SK-N-MC (cell line): ENCODE measurements around the gene LGALS16.

Source experiments
- EZH2 ChIP-seq: fragments of 200-600 bp; sonication (generic); IDR thresholded peaks from one replicate; pipeline ENCODE4 v1.6.1; 2017; ENCODE audit warnings: antibody characterized with exemption
- FOXP2 ChIP-seq: optimal IDR thresholded peaks from 2 replicates; pipeline ENCODE3; 2011; ENCODE audit warnings: mild to moderate bottlenecking, moderate library complexity; ENCODE audit not compliant: insufficient read depth; ENCODE audit errors: extremely low read length, control extremely low read depth
- POLR2AphosphoS5 ChIP-seq: IDR thresholded peaks from 2 replicates; pipeline ENCODE4 v1.6.1; 2012; ENCODE audit warnings: mild to moderate bottlenecking, low read depth, low read length, borderline replicate concordance

- no peak for TF ChIP-seq EZH2
- TF ChIP-seq POLR2AphosphoS5: no peak
- no peak for TF ChIP-seq FOXP2
Measured at GRCh38 chr19:39704181-39705044, 48.7 kb downstream of the LGALS16 start, which contains the start of gene LGALS14.
